Suprapubic skin (tissue), 3 donors: ENCODE measurements around the gene LILRA2.

Experiments
- EP300 ChIP-seq: sonication (generic); formaldehyde crosslinking; IDR thresholded peaks from one replicate; pipeline ENCODE4 v1.6.1; 2017; ENCODE audit warnings: antibody characterized with exemption
- TF ChIP-seq, protein P1 (sequence below), 2 donors: fragments of 200-600 bp in 1 of 2; fragments of 450-650 bp in 1 of 2; sonication (generic) in 1 of 2; IDR thresholded peaks; one replicate each; pipeline ENCODE4 v1.5.1; 2016 to 2019; ENCODE audit warnings: antibody characterized with exemption in 2 of 2, mild to moderate bottlenecking in 1 of 2, moderate library complexity in 1 of 2

DNA sequence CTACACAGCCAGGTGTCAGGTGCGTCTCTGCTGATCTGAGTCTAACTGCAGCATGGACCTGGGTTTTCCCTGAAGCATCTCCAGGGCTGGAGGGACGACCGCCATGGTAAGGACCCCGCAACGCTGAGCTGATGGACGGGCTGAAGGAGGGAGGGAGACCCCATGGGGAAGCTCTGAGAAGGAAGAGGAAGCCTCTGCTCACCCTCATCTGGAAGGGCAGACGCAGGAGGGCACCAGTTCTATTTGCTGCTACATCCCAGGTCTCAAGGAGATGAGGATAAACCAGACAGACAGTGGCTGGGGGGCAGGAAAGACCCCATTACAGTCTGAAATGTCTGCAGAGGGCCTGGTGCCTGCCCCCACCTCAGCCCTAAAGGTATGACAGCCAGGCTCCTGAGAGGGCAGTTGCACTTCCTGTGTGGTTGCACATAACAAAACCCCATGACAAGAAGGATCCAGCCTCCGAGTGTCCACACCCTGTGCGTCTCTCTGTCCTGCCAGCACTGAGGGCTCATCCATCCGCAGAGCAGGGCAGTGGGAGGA is at the start of gene LILRA2:
- TF ChIP-seq, protein P1, sequence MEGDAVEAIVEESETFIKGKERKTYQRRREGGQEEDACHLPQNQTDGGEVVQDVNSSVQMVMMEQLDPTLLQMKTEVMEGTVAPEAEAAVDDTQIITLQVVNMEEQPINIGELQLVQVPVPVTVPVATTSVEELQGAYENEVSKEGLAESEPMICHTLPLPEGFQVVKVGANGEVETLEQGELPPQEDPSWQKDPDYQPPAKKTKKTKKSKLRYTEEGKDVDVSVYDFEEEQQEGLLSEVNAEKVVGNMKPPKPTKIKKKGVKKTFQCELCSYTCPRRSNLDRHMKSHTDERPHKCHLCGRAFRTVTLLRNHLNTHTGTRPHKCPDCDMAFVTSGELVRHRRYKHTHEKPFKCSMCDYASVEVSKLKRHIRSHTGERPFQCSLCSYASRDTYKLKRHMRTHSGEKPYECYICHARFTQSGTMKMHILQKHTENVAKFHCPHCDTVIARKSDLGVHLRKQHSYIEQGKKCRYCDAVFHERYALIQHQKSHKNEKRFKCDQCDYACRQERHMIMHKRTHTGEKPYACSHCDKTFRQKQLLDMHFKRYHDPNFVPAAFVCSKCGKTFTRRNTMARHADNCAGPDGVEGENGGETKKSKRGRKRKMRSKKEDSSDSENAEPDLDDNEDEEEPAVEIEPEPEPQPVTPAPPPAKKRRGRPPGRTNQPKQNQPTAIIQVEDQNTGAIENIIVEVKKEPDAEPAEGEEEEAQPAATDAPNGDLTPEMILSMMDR (IDR thresholded peaks at IDR 0.05), result no peak
- no peak for TF ChIP-seq EP300
